Naive thymus-derived CD4-positive, alpha-beta T cell (primary cell): ENCODE results near the gene TIRAP. TPM values are rescaled to one million over a fixed set of nuclear protein-coding genes. Genes with fewer than 3 reads are reported as not detected.

ENCODE experiments used
- ATAC-seq: fragments of 150-1000 bp; cut with Tn5 transposase; 2 replicates; pipeline ENCODE4 v1.10.0; 2021; ENCODE audit warnings: mild to moderate bottlenecking, moderate library complexity
- CTCF ChIA-PET: fragments of 350-600 bp; sonication (Branson Sonifier 250); formaldehyde crosslinking; loops from one replicate; lab custom pipeline; 2021; ENCODE audit warnings: antibody characterized with exemption; lab: Charles Lee
- POLR2A ChIA-PET: fragments of 350-600 bp; sonication (Branson Sonifier 250); formaldehyde crosslinking; loops from one replicate; lab custom pipeline; 2021; ENCODE audit warnings: antibody characterized with exemption, inconsistent platforms; lab: Charles Lee
- DNase-seq, 9 donors: peaks; one replicate each; pipeline versions ENCODE4 v3.0.0 to v3.0.0-alpha.2; 2020 to 2022; ENCODE audit warnings: mixed read lengths in 1 of 9
- H3K27ac ChIP-seq: one replicate; pipeline ENCODE4 v1.7.0; 2013; ENCODE audit warnings: mild to moderate bottlenecking, low read depth, low read length, moderate library complexity
- H3K27me3 ChIP-seq, 2 donors: one replicate each; pipeline ENCODE4 v1.7.0; 2013; ENCODE audit warnings: low read length in 2 of 2, mild to moderate bottlenecking in 2 of 2, moderate library complexity in 2 of 2; ENCODE audit not compliant: control insufficient read depth in 2 of 2, insufficient read depth in 2 of 2
- H3K36me3 ChIP-seq, 3 experiments: 1 replicate in 2 of 3; 2 replicates in 1 of 3; pipeline ENCODE4 v1.7.0; 2013; ENCODE audit warnings: low read length in 3 of 3, mild to moderate bottlenecking in 3 of 3, moderate library complexity in 1 of 3; ENCODE audit not compliant: insufficient read depth in 3 of 3, control insufficient read depth in 2 of 3
- H3K4me1 ChIP-seq, 2 donors: one replicate each; pipeline ENCODE4 v1.7.0; 2013; ENCODE audit warnings: low read length in 2 of 2, mild to moderate bottlenecking in 2 of 2, moderate library complexity in 1 of 2; ENCODE audit not compliant: control insufficient read depth in 2 of 2, insufficient read depth in 2 of 2
- H3K4me3 ChIP-seq: 2 replicates; pipeline ENCODE4 v1.7.0; 2013; ENCODE audit warnings: mild to moderate bottlenecking, low read length
- H3K9me3 ChIP-seq, 3 experiments: 1 replicate in 2 of 3; 2 replicates in 1 of 3; pipeline ENCODE4 v1.7.0; 2013; ENCODE audit warnings: low read length in 3 of 3; ENCODE audit not compliant: control insufficient read depth in 2 of 3
- H3K27ac Mint-ChIP-seq, 9 donors: one replicate each; pipeline ENCODE4 v1.8.0; 2020 to 2022; ENCODE audit warnings: mixed read lengths in 9 of 9, mild to moderate bottlenecking in 8 of 9, moderate library complexity in 5 of 9, inconsistent platforms in 2 of 9
- H3K27me3 Mint-ChIP-seq, 5 donors: one replicate each; pipeline ENCODE4 v1.8.0; 2021 to 2022; ENCODE audit warnings: mixed read lengths in 5 of 5, mild to moderate bottlenecking in 1 of 5
- H3K36me3 Mint-ChIP-seq, 5 donors: one replicate each; pipeline ENCODE4 v1.8.0; 2020 to 2022; ENCODE audit warnings: mixed read lengths in 5 of 5, mild to moderate bottlenecking in 3 of 5, inconsistent platforms in 1 of 5
- H3K4me1 Mint-ChIP-seq, 7 donors: one replicate each; pipeline ENCODE4 v1.8.0; 2020 to 2022; ENCODE audit warnings: mixed read lengths in 7 of 7, mild to moderate bottlenecking in 3 of 7, inconsistent platforms in 1 of 7
- H3K4me3 Mint-ChIP-seq, 10 donors: one replicate each; pipeline ENCODE4 v1.8.0; 2020 to 2022; ENCODE audit warnings: mild to moderate bottlenecking in 10 of 10, mixed read lengths in 10 of 10, moderate library complexity in 6 of 10, inconsistent platforms in 2 of 10
- H3K9me3 Mint-ChIP-seq, 11 donors: one replicate each; pipeline ENCODE4 v1.8.0; 2020 to 2022; ENCODE audit warnings: mixed read lengths in 11 of 11, mild to moderate bottlenecking in 4 of 11, inconsistent platforms in 1 of 11, moderate library complexity in 1 of 11
- intact Hi-C, 2 donors: fragments of 100-400 bp; cut with micrococcal nuclease; formaldehyde crosslinking; loops; one replicate each; pipeline ENCODE4 v1.15.1; 2023
- polyA plus RNA-seq, 2 donors: library from polyadenylated mRNA; unstranded; fragments of 300-500 nt; fragmentation: Illumina TruSeq; gene quantifications; one replicate each; pipeline ENCODE4 v1.2.3, GENCODE V29; 2021
- total RNA-seq, 6 experiments: library from RNA in 5 of 6; stranded (reverse) in 5 of 6; gene quantifications; 1 replicate in 5 of 6; 2 replicates in 1 of 6; pipeline ENCODE4 v1.2.3 and lab custom pipeline; 2021 to 2026

The TIRAP gene
- total and polyA plus RNA-seq, 7 experiments from 2014 or later, result 9.6 to 21.5 (median 16.3) TPM

DNA sequence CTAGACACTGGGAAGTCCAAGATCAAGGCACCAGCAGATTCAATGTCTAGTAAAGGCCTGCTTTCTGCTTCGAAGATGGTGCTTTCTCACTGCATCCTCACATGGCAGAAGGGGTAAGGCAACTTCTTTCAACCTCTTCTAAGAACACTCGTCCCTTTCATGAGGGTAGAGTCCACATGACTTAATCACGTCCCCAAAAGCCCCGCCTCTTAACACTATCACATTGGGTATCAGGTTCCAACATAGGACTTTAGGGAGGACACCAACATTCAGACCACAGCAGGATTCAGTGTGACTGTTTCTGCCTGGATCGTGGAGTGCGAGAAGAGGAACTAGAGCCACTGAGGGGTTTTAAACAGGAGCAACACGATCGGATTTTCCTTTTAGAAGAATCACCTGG, 3.7 kb upstream of the TIRAP start:
- Histone ChIP-seq H3K4me1 (peaks cover 9 to 24% of the 10 kb centered on the region in 2 donors), H3K27ac (no peak overlapping the region), H3K36me3 (peaks cover 0 to 24% (median 0%) of the 10 kb centered on the region in 3 experiments), H3K4me3 (no peak overlapping the region), H3K27me3 (no peaks in the 10 kb centered on the region), H3K9me3 (no peaks in the 10 kb centered on the region)
- no peak for ATAC-seq
- ChIA-PET CTCF (no interaction called here), POLR2A (interaction anchor here (1.8 to 5.7 kb wide), 2 partner anchors 9 to 10 kb away, joined by 4 to 122 read pairs; partner anchors contain the start of genes FOXRED1 and SRPRA)
- H3K27me3 Mint-ChIP-seq, result no peaks in the 10 kb centered on the region
- H3K9me3 Mint-ChIP-seq, result no peaks in the 10 kb centered on the region
- H3K27ac Mint-ChIP-seq, result peak overlapping the region in 8 of 9 donors; percentile 22 to 99 (median 84)
- intact Hi-C loops, result no loop called here
- peaks cover 28 to 48% (median 40%) of the 10 kb centered on the region in 7 donors for H3K4me1 Mint-ChIP-seq
- H3K4me3 Mint-ChIP-seq, result peak overlapping the region in 6 of 10 donors; percentile 32 to 99 (median 56)
- no peak for DNase-seq
- H3K36me3 Mint-ChIP-seq, result peaks cover 0 to 30% (median 11%) of the 10 kb centered on the region in 5 donors

DNA sequence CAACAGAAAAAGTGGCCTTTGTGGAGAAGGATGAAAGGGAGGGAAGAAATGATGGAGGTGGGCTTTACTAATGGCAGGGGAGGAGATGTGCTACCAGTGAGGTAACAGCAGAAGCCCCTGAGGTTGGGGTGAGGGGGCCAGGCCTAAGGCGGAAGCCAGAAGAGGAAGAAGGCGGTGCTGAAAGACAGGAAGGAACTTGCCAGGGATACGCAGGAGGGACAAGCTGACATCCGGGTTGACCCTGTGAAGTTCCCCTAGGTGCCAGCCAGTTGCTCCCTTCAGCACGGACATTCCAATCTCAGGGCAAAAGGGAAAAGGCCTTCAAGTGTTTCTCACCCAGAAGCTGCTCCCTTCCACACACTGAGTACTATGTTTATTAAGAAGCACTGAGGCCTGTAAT, 2.3 kb upstream of the TIRAP start:
- POLR2A ChIA-PET, result interaction anchor here (1.5 to 5.7 kb wide), 3 partner anchors 10 to 69 kb away, joined by 3 to 122 read pairs (median 29); partner anchors contain the start of genes DCPS, FAM118B, FOXRED1 and SRPRA

DNA sequence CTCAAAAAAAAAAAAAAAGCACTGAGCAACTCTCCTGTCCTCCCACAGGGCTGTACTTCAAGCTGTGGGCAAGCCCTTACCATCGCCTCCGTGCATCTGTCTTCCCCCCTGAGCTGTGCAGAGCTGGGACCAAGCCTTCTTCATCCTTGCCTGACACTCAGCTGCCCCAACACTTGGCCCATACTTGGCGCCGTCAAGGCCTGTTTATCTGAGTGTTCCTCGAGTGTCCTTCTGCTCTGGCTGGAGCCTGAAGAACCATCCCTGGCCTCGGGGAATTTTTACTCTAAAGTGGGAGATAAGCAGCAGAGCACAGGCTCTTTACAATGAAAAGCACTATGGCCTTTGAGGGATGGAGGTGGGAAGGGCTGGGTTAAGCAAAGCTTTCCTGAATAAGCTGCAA, 1.6 kb upstream of the TIRAP start:
- no peaks in the 10 kb centered on the region for H3K9me3 ChIP-seq
- Mint-ChIP-seq H3K27me3 (no peaks in the 10 kb centered on the region), H3K4me3 (peak overlapping the region; percentile 81 to 100 (median 96)), H3K9me3 (no peaks in the 10 kb centered on the region), H3K27ac (peak overlapping the region; percentile 78 to 99 (median 95)), H3K36me3 (peaks cover 0 to 19% (median 7%) of the 10 kb centered on the region in 5 donors), H3K4me1 (peaks cover 30 to 57% (median 50%) of the 10 kb centered on the region in 7 donors)
- peaks cover 16 to 28% of the 10 kb centered on the region in 2 donors for H3K4me1 ChIP-seq
- intact Hi-C loops, result loop anchor here (5.0 kb wide), 4 partner anchors 219 to 1329 kb away; partner anchors contain the start of genes CDON (in 2 of the 2), CCDC15 (in 1 of the 2), DDX25 (in 1 of the 2) and PUS3 (in 1 of the 2)
- H3K27ac ChIP-seq, result no peak overlapping the region
- H3K36me3 ChIP-seq, result peaks cover 0 to 7% (median 0%) of the 10 kb centered on the region in 3 experiments
- ChIA-PET POLR2A (interaction anchor here (0.6 to 5.7 kb wide), 6 partner anchors 11 to 196 kb away, joined by 3 to 122 read pairs (median 4); partner anchors contain the start of genes DCPS, FAM118B, FOXRED1 and SRPRA), CTCF (interaction anchor here (1.2 to 2.4 kb wide), 3 partner anchors 13 to 29 kb away, joined by 3 to 9 read pairs (median 5); partner anchors contain the start of genes FOXRED1 and SRPRA)
- DNase-seq, result no peak
- H3K27me3 ChIP-seq, result no peaks in the 10 kb centered on the region
- no peak for ATAC-seq
- H3K4me3 ChIP-seq, result no peak overlapping the region

More for the DNA sequence above, 2.3 kb upstream of the TIRAP start:
- Histone ChIP-seq H3K4me3 (no peak overlapping the region), H3K27ac (peak overlapping the region; percentile 40), H3K9me3 (no peaks in the 10 kb centered on the region), H3K36me3 (peaks cover 0 to 12% (median 0%) of the 10 kb centered on the region in 3 experiments), H3K4me1 (peaks cover 16 to 28% of the 10 kb centered on the region in 2 donors), H3K27me3 (no peaks in the 10 kb centered on the region)
- DNase-seq, result peak in 1 of 9 donors; percentile 33
- peaks cover 0 to 23% (median 10%) of the 10 kb centered on the region in 5 donors for H3K36me3 Mint-ChIP-seq
- no peaks in the 10 kb centered on the region for H3K27me3 Mint-ChIP-seq
- peak overlapping the region in 9 of 10 donors; percentile 13 to 99 (median 44) for H3K4me3 Mint-ChIP-seq
- H3K27ac Mint-ChIP-seq, result peak overlapping the region; percentile 77 to 99 (median 94)
- CTCF ChIA-PET, result interaction anchor here (2.4 kb wide), 1 partner anchor 12 kb away, joined by 9 read pairs; the partner anchor contains the start of genes FOXRED1 and SRPRA
- intact Hi-C loops, result loop anchor here (5.0 kb wide), 4 partner anchors 218 to 1328 kb away; partner anchors contain the start of genes CDON (in 2 of the 2), CCDC15 (in 1 of the 2), DDX25 (in 1 of the 2) and PUS3 (in 1 of the 2)
- H3K9me3 Mint-ChIP-seq, result no peaks in the 10 kb centered on the region
- ATAC-seq, result no peak
- H3K4me1 Mint-ChIP-seq, result peaks cover 34 to 60% (median 53%) of the 10 kb centered on the region in 7 donors

DNA sequence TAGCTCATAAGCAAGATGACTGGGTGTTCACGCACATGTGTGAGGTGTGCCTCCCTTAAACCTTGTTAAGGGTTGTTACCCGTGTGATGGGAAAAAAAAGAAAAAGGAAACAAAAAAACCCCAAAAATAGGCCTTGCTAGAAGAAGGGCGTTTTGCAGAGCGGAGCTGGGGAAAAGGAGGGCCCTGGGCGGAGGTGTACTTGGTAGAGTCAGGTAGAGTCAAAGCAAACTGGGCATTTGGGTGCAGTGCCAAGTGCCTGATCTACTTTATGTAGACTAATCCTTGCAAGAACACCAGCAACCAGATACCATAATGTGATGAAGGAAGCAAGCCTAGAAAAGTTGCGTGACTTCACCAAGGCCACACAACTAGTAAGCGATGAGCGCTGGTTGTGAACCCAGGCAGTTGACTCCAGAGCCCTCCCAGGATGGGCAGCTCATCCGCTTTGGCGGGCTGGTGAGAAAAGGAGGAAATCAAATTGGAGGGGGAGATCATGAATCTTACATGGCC, 1.2 kb upstream of the TIRAP start:
- Histone ChIP-seq H3K27ac (peak overlapping the region; percentile 86), H3K4me3 (peak overlapping the region; percentile 77), H3K9me3 (no peaks in the 10 kb centered on the region), H3K4me1 (peaks cover 16 to 28% of the 10 kb centered on the region in 2 donors), H3K27me3 (no peaks in the 10 kb centered on the region), H3K36me3 (peaks cover 0 to 7% (median 0%) of the 10 kb centered on the region in 3 experiments)
- peaks cover 0 to 19% (median 7%) of the 10 kb centered on the region in 5 donors for H3K36me3 Mint-ChIP-seq
- no peaks in the 10 kb centered on the region for H3K9me3 Mint-ChIP-seq
- ChIA-PET POLR2A (interaction anchor here (0.6 to 5.7 kb wide), 8 partner anchors 10 to 697 kb away, joined by 3 to 122 read pairs (median 4); partner anchors contain the start of genes DCPS, FAM118B, FOXRED1 and SRPRA), CTCF (interaction anchor here (1.2 to 2.4 kb wide), 3 partner anchors 13 to 29 kb away, joined by 3 to 9 read pairs (median 5); partner anchors contain the start of genes FOXRED1 and SRPRA)
- H3K27me3 Mint-ChIP-seq, result no peaks in the 10 kb centered on the region
- H3K4me1 Mint-ChIP-seq, result peaks cover 31 to 59% (median 51%) of the 10 kb centered on the region in 7 donors
- intact Hi-C loops, result loop anchor here (1.0 to 5.0 kb wide), 5 partner anchors 70 to 1329 kb away; partner anchors contain the start of genes CDON (in 2 of the 2), CCDC15 (in 1 of the 2), DDX25 (in 1 of the 2) and FAM118B (in 1 of the 2)
- ATAC-seq (no peak), DNase-seq (no peak)
- peak overlapping the region; percentile 81 to 100 (median 96) for H3K4me3 Mint-ChIP-seq
- H3K27ac Mint-ChIP-seq, result peak overlapping the region; percentile 78 to 99 (median 95)

DNA sequence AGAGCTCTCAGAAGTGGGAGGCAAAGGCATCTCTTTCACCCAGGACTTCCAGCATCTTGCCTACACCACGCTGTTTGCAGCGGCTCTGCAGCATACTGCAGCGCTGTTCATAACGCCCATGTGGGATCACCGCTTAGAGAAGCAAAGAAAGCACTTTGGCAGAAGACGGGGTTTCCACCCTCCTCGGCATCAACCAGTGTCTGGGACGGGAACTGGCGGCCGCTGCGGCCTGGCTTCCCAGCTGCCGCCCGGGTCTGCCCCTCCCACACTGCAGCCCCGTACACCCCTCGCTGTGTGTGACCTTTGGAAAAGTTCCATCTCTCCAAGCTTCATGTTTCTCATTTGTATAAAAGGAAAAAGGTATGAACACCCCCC, 545 bp upstream of the TIRAP start:
- Histone ChIP-seq H3K27ac (peak overlapping the region; percentile 86), H3K9me3 (no peaks in the 10 kb centered on the region), H3K36me3 (peaks cover 0 to under 1% (median 0%) of the 10 kb centered on the region in 3 experiments), H3K4me3 (peak overlapping the region; percentile 77), H3K27me3 (no peaks in the 10 kb centered on the region), H3K4me1 (peaks cover 16 to 28% of the 10 kb centered on the region in 2 donors)
- ChIA-PET POLR2A (interaction anchor here (0.6 to 5.7 kb wide), 8 partner anchors 9 to 697 kb away, joined by 3 to 122 read pairs (median 4); partner anchors contain the start of genes DCPS, FOXRED1, SRPRA and STT3A), CTCF (interaction anchor here (1.2 to 2.4 kb wide), 3 partner anchors 14 to 28 kb away, joined by 3 to 9 read pairs (median 5); partner anchors contain the start of genes FOXRED1 and SRPRA)
- Mint-ChIP-seq H3K9me3 (no peaks in the 10 kb centered on the region), H3K4me1 (peaks cover 35 to 62% (median 55%) of the 10 kb centered on the region in 7 donors), H3K4me3 (peak overlapping the region; percentile 81 to 100 (median 96)), H3K36me3 (peaks cover 0 to 19% (median 8%) of the 10 kb centered on the region in 5 donors), H3K27ac (peak overlapping the region; percentile 90 to 99 (median 95)), H3K27me3 (no peaks in the 10 kb centered on the region)
- DNase-seq, result peak; percentile 22 to 59 (median 51)
- peak; percentile 61 for ATAC-seq
- intact Hi-C loops, result loop anchor here (1.0 to 5.0 kb wide), 5 partner anchors 71 to 1330 kb away; partner anchors contain the start of genes CDON (in 2 of the 2), CCDC15 (in 1 of the 2), DDX25 (in 1 of the 2) and FAM118B (in 1 of the 2)
